PFSK-1 (cell line): Measurements from ENCODE around the gene B4GALT6.

ENCODE experiments used
- FOXP2 ChIP-seq: optimal IDR thresholded peaks from 2 replicates; pipeline ENCODE3; 2011; ENCODE audit warnings: borderline replicate concordance, control low read depth, inconsistent platforms; ENCODE audit not compliant: insufficient read depth; ENCODE audit errors: extremely low read length, extremely low read depth
- POLR2AphosphoS5 ChIP-seq: IDR thresholded peaks from 2 replicates; pipeline ENCODE4 v1.6.1; 2012; ENCODE audit warnings: low read depth, mild to moderate bottlenecking, control low read depth, low read length, moderate library complexity
- REST ChIP-seq, 2 experiments: IDR thresholded peaks; 2 replicates each; pipeline versions ENCODE4 v1.6.1 to v1.8.0; 2011 to 2012; ENCODE audit warnings: low read depth in 2 of 2, low read length in 2 of 2, control low read depth in 1 of 2, inconsistent platforms in 1 of 2, mild to moderate bottlenecking in 1 of 2, moderate library complexity in 1 of 2; ENCODE audit not compliant: insufficient read depth in 1 of 2
- SIN3A ChIP-seq: IDR thresholded peaks from 2 replicates; pipeline ENCODE4 v1.6.1; 2012; ENCODE audit warnings: mild to moderate bottlenecking, low read length, moderate library complexity, borderline replicate concordance; ENCODE audit not compliant: insufficient read depth
- TAF1 ChIP-seq: IDR thresholded peaks from 2 replicates; pipeline ENCODE4 v1.6.1; 2012; ENCODE audit warnings: low read length, control low read depth, borderline replicate concordance; ENCODE audit not compliant: insufficient read depth

The B4GALT6 gene

GRCh38 chr18:31595121-31595771 is 89.1 kb downstream of the B4GALT6 start:
- TF ChIP-seq REST (IDR thresholded peaks at IDR 0.05; ENCODE audit: insufficient read depth in 1 of 2, low read depth in 2 of 2, low read length in 2 of 2), result no peak

GRCh38 chr18:31592506-31593157 is 91.7 kb downstream of the B4GALT6 start:
- TF ChIP-seq REST (IDR thresholded peaks at IDR 0.05; ENCODE audit: insufficient read depth in 1 of 2, low read depth in 2 of 2, low read length in 2 of 2), result no peak
- no peak for TF ChIP-seq POLR2AphosphoS5
- TF ChIP-seq SIN3A, result no peak
- TF ChIP-seq TAF1, result no peak
- TF ChIP-seq FOXP2, result no peak

GRCh38 chr18:31591628-31592027 is 92.8 kb downstream of the B4GALT6 start, which contains the start of gene TTR:
TSS of gene TTR (plus strand) at chr18:31591877. CDS start at chr18:31591903, 26 bp downstream.
- TF ChIP-seq REST (IDR thresholded peaks at IDR 0.05; ENCODE audit: insufficient read depth in 1 of 2, low read depth in 2 of 2, low read length in 2 of 2) (no peak), SIN3A (no peak), FOXP2 (no peak), POLR2AphosphoS5 (no peak), TAF1 (no peak)

GRCh38 chr18:31591113-31591512 is 93.3 kb downstream of the B4GALT6 start:
- TF ChIP-seq POLR2AphosphoS5, result no peak
- no peak for TF ChIP-seq FOXP2
- no peak for TF ChIP-seq REST (IDR thresholded peaks at IDR 0.05; ENCODE audit: insufficient read depth in 1 of 2, low read depth in 2 of 2, low read length in 2 of 2)

GRCh38 chr18:31590570-31590969 is 93.8 kb downstream of the B4GALT6 start:
- TF ChIP-seq FOXP2, result no peak
- no peak for TF ChIP-seq TAF1
- no peak for TF ChIP-seq POLR2AphosphoS5
- no peak for TF ChIP-seq REST (IDR thresholded peaks at IDR 0.05; ENCODE audit: insufficient read depth in 1 of 2, low read depth in 2 of 2, low read length in 2 of 2)
- TF ChIP-seq SIN3A, result no peak
